Effector CD8-positive, alpha-beta T cell (primary cell): ENCODE measurements around the gene OR52E8.

Source experiments
- DNase-seq: peaks from one replicate; lab custom pipeline; 2025; lab: John Stamatoyannopoulos, UW
- total RNA-seq, 4 experiments: gene quantifications; one replicate each; lab custom pipeline; 2026; lab: John Stamatoyannopoulos, UW

The OR52E8 gene
- total RNA-seq, result 0 reads per million in 4 experiments

DNA sequence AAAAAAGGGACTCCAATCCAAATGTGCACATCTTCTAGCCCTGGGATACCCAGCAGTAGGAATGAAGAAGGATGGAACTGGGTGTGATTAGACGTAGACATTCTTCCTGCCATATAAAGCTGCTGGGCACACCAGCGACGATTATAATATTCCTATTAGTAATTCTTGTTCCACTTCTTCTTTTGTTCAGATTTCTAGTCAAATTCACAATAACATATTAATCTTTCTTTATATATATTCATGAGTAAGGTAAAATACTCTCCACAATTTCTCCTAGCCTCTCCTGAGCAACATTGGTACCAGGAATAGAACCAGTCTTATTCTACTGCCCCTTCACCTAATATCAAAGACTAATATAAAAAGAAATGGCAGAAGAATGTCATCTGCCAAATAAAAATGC lies at the start of gene OR52E8:
OR52E8 (minus strand) TSS at position 101 of the 400 bp plus-strand sequence; CDS start at position 101, 0 bp downstream.
- no peak for DNase-seq

DNA sequence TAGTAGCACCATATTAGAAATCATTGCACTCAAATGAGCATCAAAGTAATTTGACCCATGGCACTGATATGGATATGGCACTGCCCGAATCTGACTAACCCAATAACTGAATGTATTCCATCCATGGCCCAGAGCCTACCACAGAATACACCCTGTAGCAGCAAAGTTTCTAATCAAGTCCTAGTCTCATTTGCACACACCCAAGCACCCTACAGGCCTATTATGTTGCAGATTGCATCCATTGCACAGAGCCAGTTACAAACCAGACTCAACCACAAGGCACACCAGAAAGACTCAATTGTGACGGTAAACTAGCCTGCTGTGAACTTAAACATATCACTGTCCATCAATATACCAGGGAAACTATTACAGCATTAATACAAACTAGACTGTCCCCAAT lies 42.0 kb upstream of the OR52E8 start:
- no peak for DNase-seq

DNA sequence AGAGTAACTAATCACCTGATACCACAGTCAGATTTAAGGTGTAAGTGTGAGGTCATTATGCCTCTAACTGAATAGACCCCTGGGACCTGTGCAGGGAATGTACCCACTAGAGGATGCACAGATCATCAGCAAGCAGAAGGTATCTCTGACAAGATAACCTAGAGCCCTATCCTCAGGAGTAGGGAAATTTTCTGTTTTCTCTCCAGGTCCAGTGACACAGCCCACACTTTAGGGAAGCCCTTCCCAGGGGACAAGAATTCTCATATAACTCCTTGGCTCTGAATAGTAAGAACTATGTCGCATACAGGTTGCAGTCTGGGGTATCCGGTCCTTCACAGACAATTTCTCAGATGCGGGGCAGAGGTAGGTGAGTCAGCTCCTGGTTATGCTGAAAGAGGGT lies 35.4 kb upstream of the OR52E8 start, which contains the start of gene OR52E5:
OR52E5 (plus strand) TSS at position 301 of the 400 bp plus-strand sequence. CDS start 7,569 bp downstream, outside the sequence.
- no peak for DNase-seq

- no peak for DNase-seq
These were observed 33.8 kb upstream of the OR52E8 start for GRCh38 chr11:5891216-5891800.

DNA sequence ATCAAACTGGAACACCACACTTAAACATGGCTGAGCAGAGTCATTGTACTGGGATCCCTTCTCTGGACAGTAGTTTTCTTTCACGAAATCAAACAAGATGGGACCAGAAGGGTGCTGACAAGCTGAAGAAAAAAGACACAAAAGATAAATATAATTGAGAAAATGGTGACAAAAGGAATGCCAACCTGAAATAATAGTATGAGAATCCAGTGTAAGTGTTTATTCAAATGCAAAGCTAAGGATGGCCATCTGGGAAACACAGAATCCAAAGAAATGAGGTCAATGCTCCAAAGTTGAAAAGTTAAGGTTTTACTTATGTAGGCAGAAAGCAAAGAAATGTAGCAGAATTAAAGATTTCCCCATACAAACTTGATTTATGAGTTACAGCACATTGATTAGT lies 30.2 kb upstream of the OR52E8 start:
- no peak for DNase-seq

- DNase-seq, result no peak
These were observed 29.7 kb upstream of the OR52E8 start for GRCh38 chr11:5887172-5887571.

DNA sequence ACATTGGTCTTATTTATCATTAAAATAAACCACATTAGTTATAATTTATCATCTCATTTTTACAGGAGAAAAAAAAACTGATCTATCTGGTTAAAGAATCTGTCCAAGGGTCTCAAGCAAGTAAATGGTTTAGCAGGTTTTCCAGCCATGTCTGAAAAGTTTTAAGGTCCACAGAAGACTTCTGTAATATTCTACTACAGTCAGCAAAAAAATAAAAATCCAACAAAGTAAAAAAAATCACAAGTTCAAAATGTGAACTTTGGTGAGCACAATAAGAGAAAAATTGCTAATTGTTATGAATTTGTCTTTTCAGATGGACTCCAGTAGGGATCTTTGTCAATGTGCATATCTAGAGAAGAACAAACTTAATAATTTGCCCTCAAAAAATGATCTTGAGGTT lies 24.3 kb upstream of the OR52E8 start:
- no peak for DNase-seq

- no peak for DNase-seq
These were observed 22.8 kb upstream of the OR52E8 start, which contains the start of gene OR52E4 for GRCh38 chr11:5880329-5880728. TSS of gene OR52E4 (plus strand) at chr11:5880629. CDS start at chr11:5884293, 3,664 bp downstream.

- DNase-seq, result no peak
These were observed 21.1 kb upstream of the OR52E8 start for GRCh38 chr11:5878564-5878963.

DNA sequence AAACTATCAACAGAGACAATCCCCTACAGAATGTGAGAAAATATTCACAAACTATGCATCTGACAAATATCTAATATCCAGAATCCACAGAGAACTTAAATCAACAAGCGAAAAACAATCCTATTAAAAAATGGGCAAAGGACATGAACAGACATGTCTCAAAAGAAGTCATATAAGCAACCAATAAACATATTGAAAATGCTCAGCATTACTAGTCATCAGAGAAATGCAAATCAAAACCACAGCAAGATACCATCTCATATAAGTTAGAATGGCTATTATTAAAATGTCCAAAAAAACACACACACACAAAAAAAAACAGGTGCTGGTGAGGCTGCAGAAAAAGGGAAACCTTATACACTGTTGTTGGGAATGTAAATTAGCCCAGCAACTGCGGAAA lies 8.3 kb upstream of the OR52E8 start:
- no peak for DNase-seq

GRCh38 chr11:5851002-5851401 lies 6.5 kb downstream of the OR52E8 start:
- DNase-seq, result no peak

- no peak for DNase-seq
These were observed 9.8 kb downstream of the OR52E8 start for GRCh38 chr11:5847711-5848110.

DNA sequence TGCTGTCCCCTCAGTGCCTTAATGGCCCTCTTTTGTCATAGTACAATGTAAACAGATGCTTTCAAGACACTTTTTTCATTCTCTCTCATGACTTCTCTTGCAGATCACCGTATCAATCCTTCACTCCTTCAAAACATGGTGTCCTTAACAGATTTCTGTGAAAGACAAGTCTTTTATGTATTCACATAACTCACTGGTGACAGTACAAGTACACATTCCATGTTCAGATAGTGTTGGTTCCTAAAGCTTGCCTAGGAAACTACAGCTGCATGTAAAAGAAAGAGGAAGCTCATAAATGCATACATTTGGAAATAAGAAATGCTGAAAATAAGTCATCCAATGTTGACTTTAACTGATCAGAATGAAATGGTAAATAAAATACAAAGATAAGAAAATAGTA lies 10.8 kb downstream of the OR52E8 start:
- DNase-seq, result no peak

GRCh38 chr11:5841797-5842196 lies 15.7 kb downstream of the OR52E8 start, which contains the start of gene OR52E6:
TSS of gene OR52E6 (minus strand) at chr11:5841897. CDS start at chr11:5841897, 0 bp downstream.
- DNase-seq, result no peak

DNA sequence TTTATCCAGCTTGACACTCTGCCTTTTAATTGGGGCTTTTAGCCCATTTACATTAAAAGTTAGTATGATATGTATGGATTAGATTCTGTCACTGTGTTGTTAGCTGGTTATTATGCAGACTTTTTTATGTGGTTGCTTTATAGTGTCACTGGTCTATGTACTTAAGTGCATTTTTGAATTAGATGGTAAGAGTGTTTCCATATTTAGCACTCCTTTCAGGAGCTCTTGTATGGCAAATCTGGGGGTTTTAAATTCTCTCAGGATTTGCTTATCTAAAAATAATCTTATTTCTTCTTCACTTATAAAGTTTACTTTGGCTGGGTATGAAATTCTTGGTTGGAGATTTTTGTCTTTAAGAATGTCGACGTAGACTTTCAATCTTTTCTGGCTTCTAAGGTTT lies 19.8 kb downstream of the OR52E8 start:
- no peak for DNase-seq

DNA sequence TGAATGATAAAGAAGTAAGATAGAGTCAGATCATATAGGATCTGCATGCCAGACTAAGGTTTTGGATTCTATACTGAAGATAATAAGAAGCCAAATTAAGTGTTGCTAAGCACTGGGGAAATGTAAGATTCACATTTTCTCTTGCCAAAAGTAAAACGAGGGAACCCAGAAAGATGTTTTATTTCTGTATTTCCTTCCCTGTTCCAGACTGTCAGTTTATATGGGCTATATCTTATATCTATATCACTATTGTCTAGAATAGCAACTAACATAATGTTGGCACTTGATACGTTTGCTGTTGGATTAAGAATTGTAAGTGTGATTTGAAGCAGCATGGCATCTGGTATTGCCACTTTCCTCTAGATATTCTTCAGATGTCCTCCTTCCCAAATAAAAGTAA lies 24.0 kb downstream of the OR52E8 start:
- no peak for DNase-seq

- DNase-seq, result no peak
These were observed 26.2 kb downstream of the OR52E8 start for GRCh38 chr11:5831196-5831829.

DNA sequence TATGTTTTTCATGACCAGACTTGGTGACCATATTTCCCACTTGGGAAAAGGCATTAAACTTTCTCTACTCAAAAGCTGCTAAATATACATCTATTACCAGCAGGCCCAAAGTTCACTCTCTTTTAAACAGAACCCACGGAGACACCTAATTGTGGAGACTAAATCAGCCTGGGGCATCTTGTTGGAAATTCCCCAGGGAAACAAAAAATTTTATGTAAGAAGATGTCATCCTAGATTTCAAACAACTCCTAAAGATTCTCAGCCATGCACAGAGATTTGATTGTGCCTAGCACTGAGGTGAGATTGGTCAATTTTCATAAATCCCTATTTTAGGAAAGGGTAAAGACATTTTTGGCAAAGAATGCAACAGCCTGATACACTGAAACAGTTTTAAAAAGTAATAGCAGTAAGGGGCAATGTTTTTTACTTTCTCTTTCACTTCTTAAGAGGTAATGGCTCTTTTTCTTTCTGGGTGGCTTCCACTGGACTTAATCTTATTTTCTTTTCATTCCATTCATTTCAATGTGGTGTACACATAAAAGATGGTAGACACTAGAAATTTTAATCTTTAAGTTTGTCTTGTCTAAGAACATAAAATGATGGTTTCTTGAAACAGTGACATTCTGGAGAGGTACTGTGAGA lies 39.1 kb downstream of the OR52E8 start:
- no peak for DNase-seq

DNA sequence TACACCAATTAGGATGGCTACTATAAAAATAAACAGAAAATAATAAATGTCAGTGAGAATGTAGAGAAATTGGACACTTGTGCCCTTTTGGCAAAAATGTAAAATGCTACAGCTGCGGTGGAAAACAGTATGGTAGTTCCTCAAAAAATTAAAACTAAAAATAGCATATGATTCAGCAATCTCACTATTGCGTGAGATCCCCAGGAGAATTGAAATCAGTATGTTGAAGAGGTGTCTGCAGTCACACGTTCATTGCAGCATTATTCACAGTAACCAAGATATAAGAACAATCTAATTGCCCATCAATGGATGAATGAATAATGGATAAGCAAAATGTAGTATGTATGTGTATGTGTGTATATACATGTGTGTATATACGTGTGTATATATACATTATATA lies 42.0 kb downstream of the OR52E8 start:
- no peak for DNase-seq

GRCh38 chr11:5809905-5810795 lies 47.3 kb downstream of the OR52E8 start:
- no peak for DNase-seq

DNA sequence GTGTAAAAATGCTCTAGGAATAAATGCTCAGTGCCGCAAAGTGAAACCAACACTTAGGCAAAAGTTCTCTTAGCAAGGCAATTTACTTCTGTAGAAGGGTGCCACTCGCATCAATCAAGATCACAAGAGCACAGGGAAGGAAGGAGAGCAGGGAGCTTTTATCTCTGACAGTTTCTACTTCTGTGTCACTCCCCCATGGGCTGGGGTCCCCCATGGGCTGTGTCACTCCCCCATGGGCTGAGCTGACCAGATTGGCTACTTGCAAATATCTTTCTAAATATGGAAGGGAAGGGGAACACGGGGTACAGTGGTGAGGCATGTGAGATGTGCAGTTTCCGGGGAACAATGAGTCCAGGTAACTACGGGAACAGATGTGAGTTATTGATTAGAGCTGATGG lies 48.4 kb downstream of the OR52E8 start:
- no peak for DNase-seq

DNA sequence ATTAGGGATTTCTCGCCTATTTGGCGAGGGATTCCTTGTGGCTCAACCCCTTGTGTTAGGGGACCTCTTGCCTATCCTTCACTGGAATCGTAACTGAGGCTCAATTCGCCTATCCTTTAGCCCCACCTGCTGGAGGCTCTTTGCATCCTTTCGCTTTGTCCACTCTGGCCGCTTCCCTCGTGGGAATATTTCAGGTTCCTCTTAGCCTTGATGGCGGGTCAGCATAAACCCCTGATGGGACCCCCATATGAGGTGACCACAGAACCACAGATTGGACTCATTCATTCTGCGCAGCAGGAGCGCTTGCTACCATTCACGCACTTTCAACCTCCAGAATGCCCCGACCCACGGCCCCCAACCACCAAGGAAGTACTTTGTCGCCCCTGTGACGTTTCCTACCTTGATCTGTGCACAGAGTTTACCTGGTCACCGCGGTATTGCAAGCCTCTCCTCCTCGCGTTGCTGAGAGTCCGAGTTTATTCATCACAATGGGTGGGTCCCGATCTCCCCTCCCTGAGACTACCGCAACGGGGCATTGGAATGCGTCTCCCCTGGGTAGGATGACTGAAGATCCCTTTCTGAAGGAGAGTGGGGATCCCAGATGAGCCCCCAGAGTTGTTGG lies 48.9 kb downstream of the OR52E8 start, which contains the start of gene OR52N2:
OR52N2 (plus strand) TSS at position 425 of the 622 bp plus-strand sequence. CDS start 11,412 bp downstream, outside the sequence.
- peak; percentile 68 for DNase-seq
